ENCODE measurements around the gene RPS27L.

The RPS27L gene

GRCh38 chr15:63188247-63188925, 31.1 kb upstream of the RPS27L start:
- DNase-seq (ENCODE audit: low read depth in 2 of 2) = no peak

- DNase-seq (ENCODE audit: low read depth in 2 of 2) = no peak
Measured at GRCh38 chr15:63187589-63188226, 30.4 kb upstream of the RPS27L start.

- DNase-seq (ENCODE audit: low read depth in 2 of 2) = no peak
Measured at GRCh38 chr15:63186065-63186464, 28.8 kb upstream of the RPS27L start.

GRCh38 chr15:63185206-63185605, 27.9 kb upstream of the RPS27L start:
- DNase-seq (ENCODE audit: low read depth in 2 of 2) = no peak

GRCh38 chr15:63181648-63182047, 24.4 kb upstream of the RPS27L start:
- no peak for DNase-seq (ENCODE audit: low read depth in 2 of 2)

GRCh38 chr15:63180746-63181145, 23.5 kb upstream of the RPS27L start:
- DNase-seq (ENCODE audit: low read depth in 2 of 2) = no peak

- no peak for DNase-seq (ENCODE audit: low read depth in 2 of 2)
Measured at GRCh38 chr15:63178034-63178433, 20.8 kb upstream of the RPS27L start.

GRCh38 chr15:63176302-63176701, 19.0 kb upstream of the RPS27L start:
- DNase-seq (ENCODE audit: low read depth in 2 of 2) = no peak

- DNase-seq (ENCODE audit: low read depth in 2 of 2) = no peak
Measured at GRCh38 chr15:63172851-63173451, 15.7 kb upstream of the RPS27L start.

GRCh38 chr15:63172376-63172775, 15.1 kb upstream of the RPS27L start:
- no peak for DNase-seq (ENCODE audit: low read depth in 2 of 2)

GRCh38 chr15:63169788-63170187, 12.5 kb upstream of the RPS27L start:
- no peak for DNase-seq (ENCODE audit: low read depth in 2 of 2)

GRCh38 chr15:63166219-63166618, 8.9 kb upstream of the RPS27L start:
- DNase-seq (ENCODE audit: low read depth in 2 of 2) = no peak

- no peak for DNase-seq (ENCODE audit: low read depth in 2 of 2)
Measured at GRCh38 chr15:63165166-63165859, 8.0 kb upstream of the RPS27L start.

- DNase-seq (ENCODE audit: low read depth in 2 of 2) = no peak
Measured at GRCh38 chr15:63163217-63163616, 5.9 kb upstream of the RPS27L start.

GRCh38 chr15:63160638-63161037, 3.4 kb upstream of the RPS27L start:
- DNase-seq (ENCODE audit: low read depth in 2 of 2) = no peak

GRCh38 chr15:63157891-63158431, 684 bp upstream of the RPS27L start:
- DNase-seq (ENCODE audit: low read depth in 2 of 2) = no peak

- no peak for DNase-seq (ENCODE audit: low read depth in 2 of 2)
Measured at GRCh38 chr15:63156755-63157117, 541 bp downstream of the RPS27L start.

GRCh38 chr15:63156086-63156710, 1.1 kb downstream of the RPS27L start:
- DNase-seq (ENCODE audit: low read depth in 2 of 2) = no peak

- no peak for DNase-seq (ENCODE audit: low read depth in 2 of 2)
Measured at GRCh38 chr15:63155486-63155885, 1.8 kb downstream of the RPS27L start.

GRCh38 chr15:63151665-63152064, 5.6 kb downstream of the RPS27L start:
- DNase-seq (ENCODE audit: low read depth in 2 of 2) = no peak

- DNase-seq (ENCODE audit: low read depth in 2 of 2) = no peak
Measured at GRCh38 chr15:63146684-63147083, 10.6 kb downstream of the RPS27L start.

GRCh38 chr15:63145426-63145825, 11.9 kb downstream of the RPS27L start:
- DNase-seq (ENCODE audit: low read depth in 2 of 2) = no peak
